ENCODE results near the gene TPST1.
A peak's percentile ranks its signal among the peaks of the same experiment; 100 is the strongest.

The TPST1 gene

DNA sequence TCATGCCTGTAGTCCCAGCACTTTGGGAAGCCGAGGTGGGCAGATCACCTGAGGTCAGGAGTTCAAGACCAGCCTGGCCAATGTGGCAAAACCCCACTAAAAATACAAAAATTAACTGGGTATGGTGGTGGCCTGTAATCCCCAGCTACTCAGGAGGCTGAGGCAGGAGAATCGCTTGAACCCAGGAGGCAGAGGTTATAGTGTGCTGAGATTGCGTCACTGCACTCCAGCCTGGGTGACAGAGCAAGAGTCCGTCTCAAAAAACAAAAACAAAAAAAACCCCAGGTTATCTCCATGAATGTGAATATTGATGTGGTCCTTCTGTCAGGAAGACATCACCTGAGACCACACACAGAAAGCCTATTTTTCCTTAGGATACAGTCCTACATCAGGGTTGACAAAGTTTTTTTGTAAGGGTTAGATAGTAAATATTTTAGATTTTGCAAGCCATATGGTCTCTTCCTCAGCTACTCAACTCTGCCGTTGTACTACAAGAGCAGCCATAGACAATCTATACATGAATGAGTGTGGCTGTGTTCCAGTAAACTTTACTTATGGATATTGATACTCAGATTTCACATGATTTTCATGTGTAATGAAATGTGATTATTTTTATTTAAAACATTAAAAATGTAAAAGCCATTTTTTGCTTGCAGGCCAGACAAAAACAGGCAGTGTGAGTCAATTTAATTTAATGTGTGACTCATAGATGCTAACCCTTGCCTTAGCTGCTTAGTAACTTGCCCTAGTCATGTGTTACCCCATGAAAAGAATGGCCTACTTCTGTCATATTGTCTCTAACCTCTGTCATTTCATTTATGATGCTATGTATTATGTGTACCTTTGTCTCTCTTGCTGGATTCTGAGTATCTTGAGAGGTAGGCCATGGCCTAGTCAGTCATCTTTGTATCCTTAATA, 78.1 kb downstream of the TPST1 start:
- Histone ChIP-seq H3K18ac (ENCODE audit: low read depth in 1 of 2, low read length in 2 of 2) (peak overlapping the region in 1 of 2 experiments; percentile 43), H3K4me2 (ENCODE audit: low read length, poor library complexity, severe bottlenecking) (no peak overlapping the region), H3K14ac (ENCODE audit: low read length in 2 of 2) (peak overlapping the region in 1 of 2 experiments; percentile 48), H2BK12ac (ENCODE audit: low read length in 2 of 2) (peak overlapping the region in 1 of 2 experiments; percentile 71), H3K9me3 (ENCODE audit: control insufficient read depth, low read length) (no peaks in the 10 kb centered on the region), H2BK5ac (ENCODE audit: low read depth, low read length, poor library complexity, severe bottlenecking) (no peak overlapping the region), H2AK5ac (ENCODE audit: low read length, severe bottlenecking) (peak overlapping the region; percentile 80), H3K79me1 (replicated peaks; ENCODE audit: low read length, poor library complexity, severe bottlenecking) (peaks cover 16% of the 10 kb centered on the region), H3K23ac (ENCODE audit: low read length in 2 of 2) (no peak overlapping the region), H3K27ac (ENCODE audit: low read length, poor library complexity, severe bottlenecking) (peak overlapping the region; percentile 85), H3K9ac (ENCODE audit: low read length) (peak overlapping the region; percentile 88), H3K4me1 (ENCODE audit: control insufficient read depth, insufficient read depth, low read depth, low read length) (peaks cover 6% of the 10 kb centered on the region), H2AFZ (ENCODE audit: low read depth, low read length) (no peak overlapping the region), H2BK120ac (ENCODE audit: low read depth, low read length) (no peak overlapping the region), H3K36me3 (ENCODE audit: control insufficient read depth in 1 of 2, insufficient read depth in 2 of 2, low read depth in 1 of 2, low read length in 2 of 2) (peaks cover 0 to 3% of the 10 kb centered on the region in 2 experiments), H3K4ac (ENCODE audit: low read depth in 1 of 2, low read length in 2 of 2) (peak overlapping the region in 1 of 2 experiments; percentile 82), H3K27me3 (ENCODE audit: control insufficient read depth in 1 of 2, insufficient read depth in 1 of 2, low read length in 2 of 2) (no peaks in the 10 kb centered on the region), H4K8ac (ENCODE audit: low read length) (no peak overlapping the region), H4K91ac (ENCODE audit: low read length) (peak overlapping the region; percentile 34), H3K4me3 (ENCODE audit: insufficient read depth in 1 of 2, low read depth in 1 of 2, low read length in 2 of 2) (peak overlapping the region in 1 of 2 experiments; percentile 43), H2BK15ac (ENCODE audit: low read depth, poor library complexity, severe bottlenecking) (no peak overlapping the region)
- peak; percentile 82 for DNase-seq
- 78% methylated on average over 2 of the region's 5 CpGs for WGBS

DNA sequence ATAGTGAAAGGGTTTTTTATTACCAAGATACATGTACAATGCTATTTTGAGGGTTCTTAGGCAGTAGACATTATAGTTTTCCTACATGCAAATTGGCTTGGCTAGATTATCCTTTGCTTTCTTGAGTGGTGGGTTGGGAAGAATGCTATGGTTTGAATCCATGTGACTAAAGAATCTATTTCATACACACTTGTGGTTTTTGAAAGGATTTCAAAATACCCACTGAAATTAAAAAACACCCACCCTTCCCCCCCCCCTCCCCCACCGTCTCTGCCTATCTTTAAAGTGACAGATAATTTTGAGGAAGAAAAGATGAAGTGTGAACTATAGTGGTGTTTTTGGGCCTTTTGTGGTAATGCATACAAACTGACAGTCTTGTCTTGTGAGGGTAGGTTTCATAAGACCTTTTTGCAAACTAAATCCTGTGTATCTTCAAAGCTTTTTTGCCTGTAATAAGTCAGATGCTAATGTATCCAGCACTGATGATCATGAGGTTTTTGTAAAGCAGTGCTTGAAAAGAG, 90.9 kb downstream of the TPST1 start:
- H2BK120ac ChIP-seq (ENCODE audit: low read depth, low read length) = no peak overlapping the region
- no peak overlapping the region for H2AFZ ChIP-seq (ENCODE audit: low read depth, low read length)
- peaks cover 27% of the 10 kb centered on the region for H3K9me3 ChIP-seq (ENCODE audit: control insufficient read depth, low read length)
- no peak overlapping the region for H3K4me3 ChIP-seq (ENCODE audit: insufficient read depth in 1 of 2, low read depth in 1 of 2, low read length in 2 of 2)
- peaks cover 10% of the 10 kb centered on the region for H3K79me1 ChIP-seq (replicated peaks; ENCODE audit: low read length, poor library complexity, severe bottlenecking)
- no peak overlapping the region for H4K8ac ChIP-seq (ENCODE audit: low read length)
- DNase-seq = peak; percentile 76
- no peak overlapping the region for H2BK15ac ChIP-seq (ENCODE audit: low read depth, poor library complexity, severe bottlenecking)
- no peak overlapping the region for H3K27ac ChIP-seq (ENCODE audit: low read length, poor library complexity, severe bottlenecking)
- no peaks in the 10 kb centered on the region for H3K27me3 ChIP-seq (ENCODE audit: control insufficient read depth in 1 of 2, insufficient read depth in 1 of 2, low read length in 2 of 2)
- no peak overlapping the region for H2BK5ac ChIP-seq (ENCODE audit: low read depth, low read length, poor library complexity, severe bottlenecking)
- no peak overlapping the region for H3K4me2 ChIP-seq (ENCODE audit: low read length, poor library complexity, severe bottlenecking)
- H3K4me1 ChIP-seq (ENCODE audit: control insufficient read depth, insufficient read depth, low read depth, low read length) = no peaks in the 10 kb centered on the region
- H2BK12ac ChIP-seq (ENCODE audit: low read length in 2 of 2) = no peak overlapping the region
- no peak overlapping the region for H2AK5ac ChIP-seq (ENCODE audit: low read length, severe bottlenecking)
- peak overlapping the region; percentile 84 for H3K9ac ChIP-seq (ENCODE audit: low read length)
- WGBS = no CpG with 5 or more reads among the region's 1 CpG
- H3K14ac ChIP-seq (ENCODE audit: low read length in 2 of 2) = no peak overlapping the region
- H3K18ac ChIP-seq (ENCODE audit: low read depth in 1 of 2, low read length in 2 of 2) = no peak overlapping the region
- H3K23ac ChIP-seq (ENCODE audit: low read length in 2 of 2) = no peak overlapping the region
- H3K4ac ChIP-seq (ENCODE audit: low read depth in 1 of 2, low read length in 2 of 2) = no peak overlapping the region
- H4K91ac ChIP-seq (ENCODE audit: low read length) = no peak overlapping the region
- H3K36me3 ChIP-seq (ENCODE audit: control insufficient read depth in 1 of 2, insufficient read depth in 2 of 2, low read depth in 1 of 2, low read length in 2 of 2) = no peaks in the 10 kb centered on the region

DNA sequence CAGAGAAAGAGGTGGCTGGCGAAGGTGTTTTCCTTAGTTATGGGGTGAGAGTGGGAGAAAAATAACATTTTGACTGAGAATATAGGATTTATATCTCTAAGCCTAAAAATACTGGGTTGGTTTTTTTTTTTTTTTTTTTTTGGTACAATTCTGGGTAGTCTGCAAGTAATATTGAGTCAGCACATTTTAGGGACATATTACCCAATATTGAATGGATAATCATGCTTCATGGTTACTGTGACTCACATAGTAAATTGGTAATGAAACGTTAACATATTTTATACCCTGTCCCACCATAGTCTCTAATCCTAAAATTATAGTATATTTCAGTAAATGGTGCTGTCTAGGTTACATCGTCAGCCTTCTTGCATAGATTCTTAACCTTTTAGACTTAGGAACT, 91.4 kb downstream of the TPST1 start:
- no peak overlapping the region for H2BK15ac ChIP-seq (ENCODE audit: low read depth, poor library complexity, severe bottlenecking)
- peaks cover 10% of the 10 kb centered on the region for H3K79me1 ChIP-seq (replicated peaks; ENCODE audit: low read length, poor library complexity, severe bottlenecking)
- H3K23ac ChIP-seq (ENCODE audit: low read length in 2 of 2) = no peak overlapping the region
- peak overlapping the region; percentile 84 for H3K9ac ChIP-seq (ENCODE audit: low read length)
- no peak overlapping the region for H3K4me3 ChIP-seq (ENCODE audit: insufficient read depth in 1 of 2, low read depth in 1 of 2, low read length in 2 of 2)
- peaks cover 27% of the 10 kb centered on the region for H3K9me3 ChIP-seq (ENCODE audit: control insufficient read depth, low read length)
- no peak overlapping the region for H2BK5ac ChIP-seq (ENCODE audit: low read depth, low read length, poor library complexity, severe bottlenecking)
- H3K14ac ChIP-seq (ENCODE audit: low read length in 2 of 2) = no peak overlapping the region
- H3K4me2 ChIP-seq (ENCODE audit: low read length, poor library complexity, severe bottlenecking) = no peak overlapping the region
- no peak overlapping the region for H3K18ac ChIP-seq (ENCODE audit: low read depth in 1 of 2, low read length in 2 of 2)
- H2BK120ac ChIP-seq (ENCODE audit: low read depth, low read length) = no peak overlapping the region
- no peaks in the 10 kb centered on the region for H3K4me1 ChIP-seq (ENCODE audit: control insufficient read depth, insufficient read depth, low read depth, low read length)
- no peak overlapping the region for H4K91ac ChIP-seq (ENCODE audit: low read length)
- no peak overlapping the region for H4K8ac ChIP-seq (ENCODE audit: low read length)
- H2BK12ac ChIP-seq (ENCODE audit: low read length in 2 of 2) = no peak overlapping the region
- DNase-seq = no peak
- H3K4ac ChIP-seq (ENCODE audit: low read depth in 1 of 2, low read length in 2 of 2) = no peak overlapping the region
- H3K36me3 ChIP-seq (ENCODE audit: control insufficient read depth in 1 of 2, insufficient read depth in 2 of 2, low read depth in 1 of 2, low read length in 2 of 2) = no peaks in the 10 kb centered on the region
- 95% methylated on average over 2 of the region's 3 CpGs for WGBS
- H3K27me3 ChIP-seq (ENCODE audit: control insufficient read depth in 1 of 2, insufficient read depth in 1 of 2, low read length in 2 of 2) = no peaks in the 10 kb centered on the region
- H2AFZ ChIP-seq (ENCODE audit: low read depth, low read length) = no peak overlapping the region
- no peak overlapping the region for H3K27ac ChIP-seq (ENCODE audit: low read length, poor library complexity, severe bottlenecking)
- H2AK5ac ChIP-seq (ENCODE audit: low read length, severe bottlenecking) = no peak overlapping the region

DNA sequence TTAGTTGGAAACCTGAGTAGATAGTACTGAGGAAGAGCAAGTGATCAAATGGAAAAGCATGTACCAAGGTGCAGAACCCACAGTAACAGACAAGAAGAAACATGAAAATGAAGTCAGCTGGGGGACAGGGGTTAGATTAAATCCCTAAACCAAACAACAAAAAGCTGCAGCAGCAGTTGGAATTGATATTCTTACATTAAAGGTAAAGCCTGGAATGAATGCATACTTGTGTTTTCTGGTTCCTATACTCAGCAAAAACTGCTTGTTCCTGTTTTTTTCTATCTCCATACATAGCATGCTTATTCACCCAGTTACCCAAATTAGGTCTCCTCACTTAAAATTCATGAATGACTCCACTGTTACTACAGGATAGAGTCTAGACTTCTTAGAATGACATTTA, 92.4 kb downstream of the TPST1 start:
- no peak overlapping the region for H2BK12ac ChIP-seq (ENCODE audit: low read length in 2 of 2)
- H3K9ac ChIP-seq (ENCODE audit: low read length) = peak overlapping the region; percentile 69
- no peaks in the 10 kb centered on the region for H3K4me1 ChIP-seq (ENCODE audit: control insufficient read depth, insufficient read depth, low read depth, low read length)
- H3K23ac ChIP-seq (ENCODE audit: low read length in 2 of 2) = no peak overlapping the region
- H2BK15ac ChIP-seq (ENCODE audit: low read depth, poor library complexity, severe bottlenecking) = no peak overlapping the region
- H3K9me3 ChIP-seq (ENCODE audit: control insufficient read depth, low read length) = peaks cover 27% of the 10 kb centered on the region
- H2AFZ ChIP-seq (ENCODE audit: low read depth, low read length) = no peak overlapping the region
- no peak for DNase-seq
- H2BK120ac ChIP-seq (ENCODE audit: low read depth, low read length) = no peak overlapping the region
- no peak overlapping the region for H2BK5ac ChIP-seq (ENCODE audit: low read depth, low read length, poor library complexity, severe bottlenecking)
- no peak overlapping the region for H3K4me2 ChIP-seq (ENCODE audit: low read length, poor library complexity, severe bottlenecking)
- peaks cover 13% of the 10 kb centered on the region for H3K79me1 ChIP-seq (replicated peaks; ENCODE audit: low read length, poor library complexity, severe bottlenecking)
- no peaks in the 10 kb centered on the region for H3K36me3 ChIP-seq (ENCODE audit: control insufficient read depth in 1 of 2, insufficient read depth in 2 of 2, low read depth in 1 of 2, low read length in 2 of 2)
- no peak overlapping the region for H4K91ac ChIP-seq (ENCODE audit: low read length)
- no peak overlapping the region for H3K4me3 ChIP-seq (ENCODE audit: insufficient read depth in 1 of 2, low read depth in 1 of 2, low read length in 2 of 2)
- H3K4ac ChIP-seq (ENCODE audit: low read depth in 1 of 2, low read length in 2 of 2) = no peak overlapping the region
- H3K18ac ChIP-seq (ENCODE audit: low read depth in 1 of 2, low read length in 2 of 2) = no peak overlapping the region
- H4K8ac ChIP-seq (ENCODE audit: low read length) = no peak overlapping the region
- H3K14ac ChIP-seq (ENCODE audit: low read length in 2 of 2) = no peak overlapping the region
- no peak overlapping the region for H2AK5ac ChIP-seq (ENCODE audit: low read length, severe bottlenecking)
- no peaks in the 10 kb centered on the region for H3K27me3 ChIP-seq (ENCODE audit: control insufficient read depth in 1 of 2, insufficient read depth in 1 of 2, low read length in 2 of 2)
- no peak overlapping the region for H3K27ac ChIP-seq (ENCODE audit: low read length, poor library complexity, severe bottlenecking)
